ENCODE data around the gene APBA2. TPM values are rescaled to one million over a fixed set of nuclear protein-coding genes. Genes with fewer than 3 reads are reported as not detected.

Gene APBA2
- 15.6 and 23.3 TPM in 2 replicates for total RNA-seq

DNA sequence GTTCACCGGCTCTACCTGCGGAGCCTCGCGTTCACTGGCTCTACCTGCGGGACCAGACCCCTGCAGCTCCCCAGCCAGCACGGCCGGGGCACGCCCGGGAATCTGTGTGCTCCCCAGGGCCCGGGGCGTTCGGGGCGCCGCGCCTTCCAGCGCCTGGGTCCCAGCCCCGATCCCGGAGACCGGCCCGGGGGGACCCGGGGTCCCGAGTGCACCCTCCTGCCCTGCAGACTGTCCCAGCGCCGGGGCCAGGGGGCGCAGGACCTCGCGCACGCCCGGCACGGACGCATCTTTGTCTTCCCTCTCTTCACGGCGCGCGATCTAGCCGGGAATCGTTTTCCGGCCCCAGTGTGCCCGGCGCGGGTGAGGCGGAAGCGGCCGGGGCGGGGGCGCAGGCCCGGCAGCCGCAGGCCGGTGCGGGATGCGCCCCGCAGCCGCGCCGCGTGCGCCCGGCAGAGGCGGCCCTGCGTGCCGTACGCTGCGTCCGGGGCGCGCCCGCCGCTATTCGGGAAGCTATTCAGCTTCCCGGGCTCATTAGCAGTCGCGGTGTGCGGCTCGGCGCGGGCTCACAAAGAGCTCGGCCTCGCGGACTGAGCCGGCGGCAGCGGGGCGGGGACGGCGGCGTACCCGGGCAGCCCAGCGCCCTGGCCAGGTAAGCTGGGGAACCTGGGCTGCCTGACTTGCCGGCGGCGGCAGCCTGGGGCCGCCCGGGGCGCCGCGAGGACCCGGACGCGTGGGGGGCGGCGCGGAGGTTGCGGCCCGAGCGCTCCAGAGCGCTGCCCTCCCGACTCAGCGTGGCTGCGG is at the start of gene APBA2:
Gene APBA2, plus strand, starts transcription at position 345 of the 801 bp plus-strand sequence. CDS start 167,911 bp downstream, outside the sequence.

DNA sequence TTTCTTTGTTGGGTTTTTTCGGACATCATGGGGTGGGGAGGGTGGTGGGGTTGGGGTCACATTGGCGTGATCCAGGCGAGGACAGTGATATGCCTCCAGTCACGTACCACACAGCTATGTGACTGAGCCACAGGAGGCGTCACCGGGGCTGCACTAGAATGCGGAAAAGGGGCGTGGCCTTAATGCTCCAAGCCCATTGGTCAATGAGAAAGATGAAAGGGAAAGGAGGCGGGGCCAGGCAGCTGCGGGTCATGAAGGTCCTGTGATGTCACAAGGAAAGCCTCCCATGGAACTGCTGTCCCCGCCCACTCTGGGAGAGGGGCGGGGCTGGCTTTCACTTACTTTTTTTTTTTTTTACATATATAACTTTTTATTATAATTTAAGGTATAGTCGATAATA is 37.3 kb upstream of the APBA2 start, which contains the start of gene GOLGA6L7:
Gene GOLGA6L7, minus strand, starts transcription at position 124 of the 400 bp plus-strand sequence. Its CDS starts 95 bp downstream, at position 29.

Other genes with a start within 250 kb of the APBA2 start
- 1.8 and 2.0 TPM in 2 replicates for gene GOLGA8M, start 173.6 kb upstream of the APBA2 start, total RNA-seq
- not detected in 2 replicates for gene GOLGA6L7, start 37.3 kb upstream of the APBA2 start, total RNA-seq

Measured in smooth muscle cell of the pulmonary artery (primary cell).